Mammary epithelial cell (primary cell): ENCODE data around the gene CARD19.

Experiments
- EZH2 ChIP-seq: IDR thresholded peaks from 2 replicates; pipeline ENCODE4 v1.6.1; 2012; ENCODE audit warnings: low read length, inconsistent platforms, borderline replicate concordance
- TF ChIP-seq, protein P1 (sequence below), 2 donors: IDR thresholded peaks in 1 of 2; conservative IDR thresholded peaks in 1 of 2; 2 replicates each; pipeline ENCODE4 v1.5.1; 2011 to 2012; ENCODE audit warnings: inconsistent platforms in 2 of 2, low read length in 2 of 2, mild to moderate bottlenecking in 2 of 2, control low read depth in 1 of 2, low read depth in 1 of 2; ENCODE audit not compliant: insufficient read depth in 1 of 2; ENCODE audit errors: extremely low read depth in 1 of 2

DNA sequence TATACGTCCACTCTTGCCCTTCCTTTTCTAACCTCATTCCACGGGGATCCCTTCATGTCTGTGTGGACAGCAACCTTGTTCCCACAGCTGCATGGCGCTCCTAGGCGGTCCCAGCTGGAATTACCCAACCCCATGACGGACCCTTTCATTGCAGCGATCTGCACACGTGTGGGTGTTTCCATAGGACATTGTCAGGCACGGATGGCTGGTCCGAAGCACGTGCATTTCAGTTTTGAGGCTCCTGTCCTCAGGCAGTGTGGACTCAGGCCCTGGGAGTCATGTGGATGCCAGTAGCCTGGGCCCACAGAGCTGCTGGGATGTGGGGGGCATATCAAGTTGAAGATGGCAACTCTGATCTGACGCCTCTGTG lies 15.0 kb downstream of the CARD19 start:
- TF ChIP-seq, protein P1, sequence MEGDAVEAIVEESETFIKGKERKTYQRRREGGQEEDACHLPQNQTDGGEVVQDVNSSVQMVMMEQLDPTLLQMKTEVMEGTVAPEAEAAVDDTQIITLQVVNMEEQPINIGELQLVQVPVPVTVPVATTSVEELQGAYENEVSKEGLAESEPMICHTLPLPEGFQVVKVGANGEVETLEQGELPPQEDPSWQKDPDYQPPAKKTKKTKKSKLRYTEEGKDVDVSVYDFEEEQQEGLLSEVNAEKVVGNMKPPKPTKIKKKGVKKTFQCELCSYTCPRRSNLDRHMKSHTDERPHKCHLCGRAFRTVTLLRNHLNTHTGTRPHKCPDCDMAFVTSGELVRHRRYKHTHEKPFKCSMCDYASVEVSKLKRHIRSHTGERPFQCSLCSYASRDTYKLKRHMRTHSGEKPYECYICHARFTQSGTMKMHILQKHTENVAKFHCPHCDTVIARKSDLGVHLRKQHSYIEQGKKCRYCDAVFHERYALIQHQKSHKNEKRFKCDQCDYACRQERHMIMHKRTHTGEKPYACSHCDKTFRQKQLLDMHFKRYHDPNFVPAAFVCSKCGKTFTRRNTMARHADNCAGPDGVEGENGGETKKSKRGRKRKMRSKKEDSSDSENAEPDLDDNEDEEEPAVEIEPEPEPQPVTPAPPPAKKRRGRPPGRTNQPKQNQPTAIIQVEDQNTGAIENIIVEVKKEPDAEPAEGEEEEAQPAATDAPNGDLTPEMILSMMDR (conservative IDR thresholded peaks at IDR 0.05 in 1 of 2, IDR thresholded peaks at IDR 0.05 in 1 of 2; ENCODE audit: extremely low read depth in 1 of 2, insufficient read depth in 1 of 2, low read depth in 1 of 2, low read length in 2 of 2), result no peak
- no peak for TF ChIP-seq EZH2
